GM18867 (cell line): ENCODE data around the gene PLXNA4.
"Not testable (repeated sequence)": the region's sequence is repeated elsewhere in the genome, so short reads cannot be mapped to it uniquely, and the experiment has no call there.

ENCODE experiments used
- ATAC-seq: cut with Tn5 transposase; IDR thresholded peaks from one replicate; pipeline ENCODE4 v1.9.1; 2021; ENCODE audit warnings: mild to moderate bottlenecking, moderate library complexity; ENCODE audit not compliant: unreplicated experiment

PLXNA4 gene

DNA sequence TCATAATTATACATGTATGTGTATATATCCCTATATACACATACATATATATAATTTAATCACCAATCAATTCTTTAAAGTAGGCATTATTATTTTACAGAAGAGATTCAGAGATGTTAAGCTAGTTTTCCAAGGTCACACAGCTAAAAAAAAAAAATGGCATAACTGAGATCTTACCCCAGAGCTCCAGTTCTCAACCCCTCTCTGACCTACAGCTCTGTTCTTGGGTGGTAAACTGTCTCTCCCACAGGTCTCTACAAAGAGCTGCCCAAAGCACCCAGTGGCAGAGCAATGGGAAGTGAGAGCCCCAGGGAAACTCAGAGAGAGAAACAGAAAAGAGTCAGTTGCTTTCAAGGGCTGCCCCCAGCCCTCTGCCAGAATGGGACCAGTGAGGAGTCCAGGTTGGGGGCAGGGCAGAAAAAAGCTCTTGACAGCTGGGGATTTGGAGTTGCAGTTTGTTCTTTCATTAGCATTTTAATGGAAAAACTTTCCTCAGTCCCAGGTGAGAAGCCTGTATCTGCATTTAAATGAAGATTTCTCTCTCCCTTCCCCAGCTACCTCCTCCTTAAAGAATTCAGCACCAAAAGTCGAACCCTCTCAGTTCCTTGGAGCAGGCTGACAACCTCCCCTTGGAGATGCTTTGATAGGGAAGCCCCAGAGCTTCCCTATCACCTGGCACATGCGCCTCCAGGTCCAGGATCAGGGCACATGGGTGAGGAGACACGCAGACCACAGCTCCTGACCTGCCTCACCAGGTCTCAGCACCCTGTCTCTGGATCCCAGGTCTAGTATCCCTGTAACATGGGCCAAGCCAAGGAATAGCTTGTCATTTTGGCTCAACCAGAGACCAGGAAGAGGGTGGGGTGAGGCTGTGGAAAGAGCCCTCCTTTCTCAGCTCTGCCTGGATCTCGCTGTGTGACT, 388.1 kb downstream of the PLXNA4 start:
- ATAC-seq: no peak

DNA sequence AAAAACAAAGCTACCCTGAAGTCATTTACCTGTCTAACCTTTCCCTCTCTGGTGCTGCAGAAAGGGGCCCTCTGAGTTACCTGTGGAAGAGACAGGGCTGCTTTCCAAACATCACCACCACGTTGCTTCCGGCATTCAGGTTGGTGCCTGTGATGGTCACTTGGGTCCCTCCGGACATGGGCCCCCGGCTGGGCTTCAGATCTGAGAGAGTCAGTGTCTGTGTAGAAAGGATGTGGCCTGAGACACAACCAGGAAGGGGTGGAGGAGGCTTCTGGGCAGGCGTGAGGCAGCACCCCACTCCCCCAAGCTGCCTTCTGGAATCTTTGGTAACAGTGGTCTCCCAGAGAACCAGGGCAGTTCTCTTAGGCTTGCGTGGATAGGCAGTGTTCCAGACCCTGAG, 388.9 kb downstream of the PLXNA4 start:
- ATAC-seq: no peak

- no peak for ATAC-seq
Observed at GRCh38 chr7:132185150-132185549, 391.1 kb downstream of the PLXNA4 start.

DNA sequence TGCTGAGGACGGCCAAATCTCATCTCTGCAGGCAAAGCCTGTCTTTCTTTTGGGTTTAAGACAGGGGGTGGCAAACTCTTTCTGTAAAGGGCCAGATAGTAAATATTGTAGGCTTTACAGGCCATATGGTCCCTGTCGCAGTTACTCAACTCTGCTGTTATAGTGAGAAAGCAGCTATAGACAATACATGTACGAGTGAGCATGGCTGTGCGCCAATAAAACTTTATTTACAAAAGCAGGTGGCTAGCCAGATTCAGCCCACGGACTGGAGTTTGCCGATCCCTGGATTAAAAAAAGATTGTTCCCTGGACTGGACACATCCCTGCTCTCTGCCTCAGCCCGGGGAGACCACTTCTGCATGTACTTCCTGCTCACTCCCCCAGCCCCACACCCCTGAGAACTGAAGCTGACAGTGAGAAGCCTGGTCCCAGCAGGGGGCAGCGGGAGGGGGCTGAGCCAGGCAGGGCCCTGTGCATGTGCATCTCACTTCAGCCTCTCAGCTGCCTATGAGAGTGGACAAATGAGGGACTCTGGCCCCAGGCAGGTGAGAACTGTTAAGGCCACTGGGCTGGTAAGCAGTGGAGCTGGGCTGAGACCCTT, 392.4 kb downstream of the PLXNA4 start:
- ATAC-seq: no peak

DNA sequence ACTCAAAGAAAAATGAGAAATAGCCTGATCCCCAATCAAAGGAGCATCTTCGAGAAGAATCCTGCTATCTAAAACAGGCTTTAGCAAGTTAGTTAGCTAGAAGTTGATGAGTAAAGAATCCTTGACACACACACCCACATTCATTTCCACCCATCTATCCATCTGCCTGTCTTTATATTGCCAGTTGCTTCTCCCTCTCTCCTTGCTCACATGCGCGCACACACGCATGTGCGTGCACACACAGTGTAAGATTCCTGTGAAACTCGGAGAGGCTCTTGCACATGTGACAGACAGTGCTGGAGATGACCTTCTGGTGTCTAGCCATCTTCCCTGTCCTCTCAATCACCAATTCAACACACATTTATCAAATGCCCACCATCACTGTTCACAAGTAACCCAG, 393.3 kb downstream of the PLXNA4 start:
- ATAC-seq: no peak

GRCh38 chr7:132181946-132182685, 394.2 kb downstream of the PLXNA4 start:
- no peak for ATAC-seq

- ATAC-seq: no peak
Observed at GRCh38 chr7:132181371-132181770, 394.9 kb downstream of the PLXNA4 start.

- ATAC-seq: no peak
Observed at GRCh38 chr7:132180481-132180880, 395.8 kb downstream of the PLXNA4 start.

- no peak for ATAC-seq
Observed at GRCh38 chr7:132179681-132180080, 396.6 kb downstream of the PLXNA4 start.

GRCh38 chr7:132179080-132179430, 397.2 kb downstream of the PLXNA4 start:
- no peak for ATAC-seq

DNA sequence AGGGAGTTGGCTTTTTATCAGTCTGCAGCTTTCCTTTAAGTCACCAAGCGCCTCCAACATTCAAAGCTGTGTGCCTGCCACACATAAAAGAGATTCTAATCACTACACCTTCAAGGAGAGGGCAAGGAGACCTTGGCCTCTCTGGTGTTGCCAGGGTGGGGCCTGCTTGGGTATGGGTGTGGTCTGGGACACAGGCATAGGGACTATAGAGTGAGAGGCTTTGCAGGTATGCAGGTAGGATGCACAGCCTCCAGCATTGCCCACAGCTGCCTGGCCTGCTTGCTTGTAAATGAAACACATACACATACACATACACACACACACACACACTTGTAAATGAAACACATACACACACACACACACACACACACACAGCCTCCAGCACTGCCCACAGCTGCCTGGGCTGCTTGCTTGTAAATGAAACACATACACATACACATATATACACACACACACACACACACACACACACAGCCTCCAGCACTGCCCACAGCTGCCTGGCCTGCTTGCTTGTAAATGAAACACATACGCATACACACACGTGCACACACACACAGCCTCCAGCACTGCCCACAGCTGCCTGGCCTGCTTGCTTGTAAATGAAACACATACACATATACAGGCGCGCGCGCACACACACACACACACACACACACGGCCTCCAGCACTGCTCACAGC, 397.7 kb downstream of the PLXNA4 start:
- not testable (repeated sequence) for ATAC-seq

DNA sequence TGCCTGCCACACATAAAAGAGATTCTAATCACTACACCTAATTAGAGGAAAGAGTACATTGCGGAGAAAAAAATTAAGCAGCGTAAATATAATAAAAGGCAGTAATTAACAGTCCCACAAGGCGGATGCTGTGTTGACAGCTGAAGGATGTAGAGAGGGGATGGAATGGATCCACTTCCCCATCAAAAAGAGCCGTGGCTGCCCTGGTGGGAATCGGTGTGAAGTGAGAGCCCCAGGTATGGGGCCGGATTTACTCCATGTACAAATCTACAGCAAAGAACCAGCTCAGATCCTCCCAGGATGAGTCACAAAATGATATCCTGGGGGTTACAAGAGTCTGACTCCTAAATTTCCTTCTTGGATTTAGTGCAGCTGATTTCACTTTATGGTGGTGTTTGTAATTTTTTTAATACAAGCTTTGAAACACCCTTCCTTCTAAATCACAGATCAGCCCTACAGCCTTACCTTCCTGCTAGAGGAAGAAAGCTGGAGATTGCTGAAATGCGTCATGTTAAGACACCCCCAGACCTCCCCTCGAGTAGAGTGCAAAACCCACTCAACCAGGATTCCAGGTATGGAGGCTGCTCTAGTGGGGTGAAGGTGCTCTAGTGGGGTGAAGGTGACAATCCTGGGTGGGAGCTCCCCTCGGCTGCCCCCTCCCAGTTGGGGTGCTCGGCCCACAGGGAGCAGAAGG, 398.4 kb downstream of the PLXNA4 start:
- ATAC-seq: no peak

GRCh38 chr7:132176719-132177118, 399.6 kb downstream of the PLXNA4 start:
- ATAC-seq: no peak

- no peak for ATAC-seq
Observed at GRCh38 chr7:132171130-132171576, 405.1 kb downstream of the PLXNA4 start.

DNA sequence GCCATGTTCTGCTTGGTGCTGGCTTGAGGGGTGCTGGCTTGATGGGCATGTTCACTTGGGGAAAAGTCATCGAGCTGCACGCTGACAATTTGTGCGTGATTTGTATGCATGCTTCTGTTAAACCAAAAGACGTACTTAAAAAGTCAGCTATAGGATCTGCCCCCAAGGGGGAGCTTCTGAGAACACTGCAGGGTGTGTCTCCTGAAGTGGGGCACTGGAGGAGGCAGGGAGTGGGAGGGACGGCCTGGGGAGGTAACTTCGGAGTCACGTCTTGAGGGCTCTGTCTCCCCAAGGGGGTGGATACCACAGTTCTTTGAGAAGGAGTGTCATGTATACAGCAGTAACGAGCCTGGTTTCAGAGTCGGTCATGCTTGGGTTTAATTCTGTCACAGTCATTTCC, 406.5 kb downstream of the PLXNA4 start:
- ATAC-seq: no peak

DNA sequence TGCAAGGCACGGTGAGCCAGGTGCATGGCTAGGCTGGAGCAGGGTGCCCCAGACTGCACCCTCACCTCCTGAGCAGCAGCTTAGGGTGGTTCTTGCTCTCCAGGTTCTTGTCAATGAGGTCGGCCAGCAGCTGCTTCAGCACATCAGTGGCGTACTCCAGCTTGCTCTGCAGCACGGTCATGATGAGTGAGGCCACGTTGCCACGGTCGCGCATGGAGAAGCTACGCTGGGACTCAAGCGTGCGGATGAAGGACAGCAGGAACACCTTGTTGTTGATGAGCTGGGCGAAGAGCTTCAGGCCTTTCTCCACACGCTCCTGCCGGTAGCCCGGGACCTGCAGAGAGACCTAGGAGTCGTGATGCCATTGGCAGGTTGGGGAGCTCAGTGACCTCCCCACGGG, 408.0 kb downstream of the PLXNA4 start:
- ATAC-seq: no peak

DNA sequence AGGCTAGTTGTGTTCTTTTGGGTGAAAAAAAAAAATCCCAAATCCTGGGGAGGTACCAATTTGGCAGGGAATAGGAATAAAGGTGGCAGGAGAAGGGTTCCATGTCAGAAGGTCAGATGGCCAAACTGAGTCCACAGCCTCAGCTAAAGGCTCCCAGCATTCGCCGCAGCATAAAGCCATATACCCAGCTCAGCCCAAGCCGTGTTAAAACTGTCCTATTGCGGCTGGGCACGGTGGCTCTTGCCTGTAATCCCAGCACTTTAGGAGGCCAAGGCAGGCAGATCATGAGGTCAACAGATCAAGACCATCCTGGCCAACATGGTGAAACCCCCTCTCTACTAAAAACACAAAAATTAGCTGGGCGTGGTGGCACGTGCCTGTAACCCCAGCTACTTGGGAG, 410.6 kb downstream of the PLXNA4 start:
- ATAC-seq: not testable (repeated sequence)

DNA sequence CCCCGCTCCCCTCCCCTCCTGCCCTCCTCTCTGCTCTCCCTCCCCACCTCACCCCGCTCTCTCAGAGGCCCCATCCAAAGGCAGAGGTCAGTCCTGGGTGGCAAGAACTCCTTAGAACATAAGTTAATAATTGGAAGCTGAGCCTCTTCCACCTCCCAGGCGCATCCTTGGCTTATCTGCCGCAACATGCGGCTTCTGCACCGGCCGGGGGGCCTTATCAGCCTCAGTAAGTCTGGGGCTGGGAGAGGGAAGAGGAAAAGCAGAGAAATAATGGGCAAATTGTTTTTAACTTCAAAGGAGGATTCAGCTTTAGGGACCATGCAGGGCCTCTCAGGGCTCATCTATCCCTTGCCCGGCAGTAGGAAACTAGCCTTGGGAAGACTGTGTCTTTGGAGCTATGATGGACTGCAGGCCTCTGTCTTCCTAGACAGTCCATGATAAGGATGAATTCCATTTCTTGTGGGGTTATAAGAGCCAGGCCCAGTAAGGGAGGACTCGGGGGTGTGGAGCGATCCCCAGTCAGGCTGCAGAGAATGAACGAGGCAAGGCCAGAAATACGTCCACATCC, 411.6 kb downstream of the PLXNA4 start:
- no peak for ATAC-seq

DNA sequence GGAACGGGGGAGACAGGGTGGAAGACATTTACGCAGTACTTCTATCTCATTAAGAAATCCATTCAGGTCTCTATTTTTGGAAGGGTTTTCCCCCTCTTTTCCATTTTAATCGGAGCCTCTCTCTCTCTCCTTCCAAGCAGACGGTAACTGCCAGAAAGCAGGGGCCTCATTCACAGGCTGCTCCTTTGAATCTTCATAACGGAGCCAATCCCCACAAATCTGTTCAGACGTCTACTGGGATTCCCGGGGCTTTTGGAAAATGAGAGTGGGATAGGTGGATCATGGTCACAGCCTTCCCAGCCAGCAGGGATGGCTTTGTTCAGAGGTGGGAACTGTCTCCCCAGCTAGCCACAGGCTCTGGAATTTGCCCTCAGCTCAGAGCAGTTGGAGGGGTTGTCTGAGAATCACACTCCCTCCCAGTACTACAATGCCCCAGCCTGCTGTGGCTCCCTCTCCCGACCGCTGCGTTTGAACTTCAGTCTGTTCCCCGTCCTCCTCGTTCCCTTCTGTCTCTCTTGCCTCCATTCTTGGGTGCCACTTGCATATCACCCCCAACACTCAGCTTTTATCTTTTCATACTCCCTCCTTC, 413.6 kb downstream of the PLXNA4 start:
- ATAC-seq: no peak

- ATAC-seq: no peak
Observed at GRCh38 chr7:132161976-132162375, 414.3 kb downstream of the PLXNA4 start.
